ENCODE measurements around the gene TECPR2. TPM values are rescaled to one million over a fixed set of nuclear protein-coding genes. Genes with fewer than 3 reads are reported as not detected.
A peak's percentile ranks its signal among the peaks of the same experiment; 100 is the strongest.

TECPR2 gene, protein sequence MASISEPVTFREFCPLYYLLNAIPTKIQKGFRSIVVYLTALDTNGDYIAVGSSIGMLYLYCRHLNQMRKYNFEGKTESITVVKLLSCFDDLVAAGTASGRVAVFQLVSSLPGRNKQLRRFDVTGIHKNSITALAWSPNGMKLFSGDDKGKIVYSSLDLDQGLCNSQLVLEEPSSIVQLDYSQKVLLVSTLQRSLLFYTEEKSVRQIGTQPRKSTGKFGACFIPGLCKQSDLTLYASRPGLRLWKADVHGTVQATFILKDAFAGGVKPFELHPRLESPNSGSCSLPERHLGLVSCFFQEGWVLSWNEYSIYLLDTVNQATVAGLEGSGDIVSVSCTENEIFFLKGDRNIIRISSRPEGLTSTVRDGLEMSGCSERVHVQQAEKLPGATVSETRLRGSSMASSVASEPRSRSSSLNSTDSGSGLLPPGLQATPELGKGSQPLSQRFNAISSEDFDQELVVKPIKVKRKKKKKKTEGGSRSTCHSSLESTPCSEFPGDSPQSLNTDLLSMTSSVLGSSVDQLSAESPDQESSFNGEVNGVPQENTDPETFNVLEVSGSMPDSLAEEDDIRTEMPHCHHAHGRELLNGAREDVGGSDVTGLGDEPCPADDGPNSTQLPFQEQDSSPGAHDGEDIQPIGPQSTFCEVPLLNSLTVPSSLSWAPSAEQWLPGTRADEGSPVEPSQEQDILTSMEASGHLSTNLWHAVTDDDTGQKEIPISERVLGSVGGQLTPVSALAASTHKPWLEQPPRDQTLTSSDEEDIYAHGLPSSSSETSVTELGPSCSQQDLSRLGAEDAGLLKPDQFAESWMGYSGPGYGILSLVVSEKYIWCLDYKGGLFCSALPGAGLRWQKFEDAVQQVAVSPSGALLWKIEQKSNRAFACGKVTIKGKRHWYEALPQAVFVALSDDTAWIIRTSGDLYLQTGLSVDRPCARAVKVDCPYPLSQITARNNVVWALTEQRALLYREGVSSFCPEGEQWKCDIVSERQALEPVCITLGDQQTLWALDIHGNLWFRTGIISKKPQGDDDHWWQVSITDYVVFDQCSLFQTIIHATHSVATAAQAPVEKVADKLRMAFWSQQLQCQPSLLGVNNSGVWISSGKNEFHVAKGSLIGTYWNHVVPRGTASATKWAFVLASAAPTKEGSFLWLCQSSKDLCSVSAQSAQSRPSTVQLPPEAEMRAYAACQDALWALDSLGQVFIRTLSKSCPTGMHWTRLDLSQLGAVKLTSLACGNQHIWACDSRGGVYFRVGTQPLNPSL (N-terminal part only)
- total RNA-seq (2022) (5.4 and 9.3 TPM in 2 replicates), Bru-seq, nascent RNA (percentile 46 among the genes with signal in this experiment), BruChase-seq, experiment 1, labeled RNA remaining after a 2-hour chase (percentile 45 among the genes with signal in this experiment), BruChase-seq, experiment 2, labeled RNA remaining after a 6-hour chase (percentile 48 among the genes with signal in this experiment)
- long read RNA-seq, partial matches to known transcripts, result 2 of 2 reads
- long read RNA-seq, other reads (novel, unspliced or antisense), result 0 of 2 reads

DNA sequence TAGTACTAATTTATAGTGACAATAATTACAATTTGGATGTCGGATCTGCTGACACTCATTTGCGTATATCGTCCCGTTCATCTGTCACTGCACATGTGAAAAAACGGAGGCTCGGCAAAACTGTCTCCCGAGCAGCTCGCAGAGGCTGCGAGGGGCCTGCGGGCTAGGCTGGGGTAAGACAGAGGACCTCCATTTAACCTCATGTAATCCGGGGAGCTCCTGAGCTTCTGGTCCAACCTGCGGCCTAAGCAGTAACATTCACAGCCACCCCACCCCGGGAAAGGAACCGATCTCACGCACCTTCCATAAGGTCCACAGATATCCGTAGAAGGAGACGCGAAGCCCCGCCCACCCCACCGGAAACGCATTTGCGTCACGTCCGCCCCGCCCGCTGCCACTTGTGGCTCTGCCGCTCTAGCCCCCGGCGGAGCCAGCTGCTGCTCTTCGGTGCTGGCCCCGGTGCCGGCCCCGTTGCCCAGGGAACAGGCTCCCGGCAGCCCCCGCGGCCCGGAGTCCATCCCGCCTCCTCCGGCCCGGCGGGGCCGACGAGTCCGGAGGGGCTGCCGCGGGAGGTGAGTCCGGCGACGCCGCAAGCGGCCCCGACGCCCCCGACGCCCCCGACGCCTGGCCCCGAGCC, at the start of gene TECPR2, which contains the start of gene CINP:
TECPR2 (plus strand) TSS at position 397 of the 637 bp plus-strand sequence. CDS start 13,781 bp downstream, outside the sequence.
CINP (minus strand) TSS at position 346 of the 637 bp plus-strand sequence; CDS start at position 307, 39 bp downstream.
- ChIA-PET CTCF (no interaction called here), POLR2A (interaction anchor here (0.6 to 0.9 kb wide), 3 partner anchors 13 to 277 kb away, joined by 3 to 4 read pairs (median 4); no protein-coding TSS in a partner anchor)
- intact Hi-C loops (cut with micrococcal nuclease; ENCODE audit: unreplicated experiment), result no loop called here
- H3K4me3 Mint-ChIP-seq (ENCODE audit: unreplicated experiment), result peak within 1 kb of the TSS; percentile 91
- H3K9me3 Mint-ChIP-seq (ENCODE audit: unreplicated experiment), result no peaks in the 10 kb centered on the region
- Histone ChIP-seq H3K27me3 (replicated peaks; ENCODE audit: control insufficient read depth, insufficient read depth, low read length) (no peaks in the 10 kb centered on the region), H3K4me3 (ENCODE audit: low read depth, low read length) (peak within 1 kb of the TSS; percentile 49), H3K4me1 (no peaks in the 10 kb centered on the region), H3K36me3 (ENCODE audit: control insufficient read depth, insufficient read depth, low read length) (no peaks in the 10 kb centered on the region), H3K9me3 (no peaks in the 10 kb centered on the region)
- H3K27me3 Mint-ChIP-seq (ENCODE audit: insufficient read depth, unreplicated experiment), result no peaks in the 10 kb centered on the region
- H3K36me3 Mint-ChIP-seq (ENCODE audit: insufficient read depth, unreplicated experiment), result peaks cover 12% of the 10 kb centered on the region
- BruUV-seq (replicated peaks), result no TSS peak
- peak; percentile 96 for DNase-seq
- TF ChIP-seq, protein P1, sequence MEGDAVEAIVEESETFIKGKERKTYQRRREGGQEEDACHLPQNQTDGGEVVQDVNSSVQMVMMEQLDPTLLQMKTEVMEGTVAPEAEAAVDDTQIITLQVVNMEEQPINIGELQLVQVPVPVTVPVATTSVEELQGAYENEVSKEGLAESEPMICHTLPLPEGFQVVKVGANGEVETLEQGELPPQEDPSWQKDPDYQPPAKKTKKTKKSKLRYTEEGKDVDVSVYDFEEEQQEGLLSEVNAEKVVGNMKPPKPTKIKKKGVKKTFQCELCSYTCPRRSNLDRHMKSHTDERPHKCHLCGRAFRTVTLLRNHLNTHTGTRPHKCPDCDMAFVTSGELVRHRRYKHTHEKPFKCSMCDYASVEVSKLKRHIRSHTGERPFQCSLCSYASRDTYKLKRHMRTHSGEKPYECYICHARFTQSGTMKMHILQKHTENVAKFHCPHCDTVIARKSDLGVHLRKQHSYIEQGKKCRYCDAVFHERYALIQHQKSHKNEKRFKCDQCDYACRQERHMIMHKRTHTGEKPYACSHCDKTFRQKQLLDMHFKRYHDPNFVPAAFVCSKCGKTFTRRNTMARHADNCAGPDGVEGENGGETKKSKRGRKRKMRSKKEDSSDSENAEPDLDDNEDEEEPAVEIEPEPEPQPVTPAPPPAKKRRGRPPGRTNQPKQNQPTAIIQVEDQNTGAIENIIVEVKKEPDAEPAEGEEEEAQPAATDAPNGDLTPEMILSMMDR (IDR thresholded peaks at IDR 0.05; ENCODE audit: insufficient read depth in 1 of 2, low read depth in 1 of 2, low read length in 1 of 2, severe bottlenecking in 1 of 2, unreplicated experiment in 1 of 2), result no peak
- peak within 1 kb of the TSS; percentile 82 for H3K27ac Mint-ChIP-seq (ENCODE audit: unreplicated experiment)
- no peaks in the 10 kb centered on the region for H3K4me1 Mint-ChIP-seq (ENCODE audit: low read depth, unreplicated experiment)

DNA sequence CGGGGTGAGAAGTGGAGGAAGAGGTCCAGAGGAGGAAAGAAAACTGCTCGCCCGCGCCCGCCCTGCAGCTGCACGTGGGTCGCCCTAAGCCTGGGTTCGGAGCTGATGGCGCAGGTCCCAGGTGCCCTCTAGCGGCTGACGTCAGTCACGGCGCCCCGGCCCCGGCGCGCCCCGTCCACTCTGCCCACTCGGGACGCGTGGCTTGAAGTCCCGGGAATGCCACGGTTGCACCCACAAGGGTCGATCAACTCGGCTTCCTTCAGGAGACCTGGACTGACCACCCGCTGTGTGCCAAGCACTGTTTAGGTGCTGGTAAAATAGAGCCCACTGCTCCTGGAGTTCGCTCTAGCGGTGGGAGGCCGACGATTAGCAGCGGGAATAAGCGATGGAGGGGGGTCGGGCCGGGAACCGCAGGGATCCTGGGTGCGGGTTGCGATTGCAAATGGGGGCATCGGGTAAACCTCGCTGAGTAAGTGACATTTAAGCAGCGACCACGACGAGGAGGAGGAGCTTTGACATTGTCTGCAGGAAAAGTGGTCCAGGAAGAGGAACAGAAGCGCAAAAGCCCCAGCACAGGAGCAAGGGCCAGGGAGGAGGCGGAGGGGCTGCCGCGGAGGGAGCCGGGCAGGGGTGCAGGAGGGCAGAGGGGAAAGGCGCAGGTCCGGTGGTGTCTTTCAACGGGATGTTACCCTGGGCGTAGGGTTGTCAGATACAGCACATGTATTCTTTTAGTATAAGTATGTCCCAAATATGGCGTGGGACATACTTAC, 48.3 kb upstream of the TECPR2 start:
- H3K36me3 ChIP-seq (ENCODE audit: control insufficient read depth, insufficient read depth, low read length), result no peaks in the 10 kb centered on the region
- no peaks in the 10 kb centered on the region for H3K9me3 ChIP-seq
- intact Hi-C loops (cut with micrococcal nuclease; ENCODE audit: unreplicated experiment), result loop anchor here (1.0 to 5.0 kb wide), 5 partner anchors 79 to 743 kb away; partner anchors contain the start of genes CDC42BPB, DYNC1H1 and WDR20
- Mint-ChIP-seq H3K27ac (ENCODE audit: unreplicated experiment) (no peak overlapping the region), H3K4me3 (ENCODE audit: unreplicated experiment) (peak overlapping the region; percentile 89), H3K9me3 (ENCODE audit: unreplicated experiment) (no peaks in the 10 kb centered on the region), H3K4me1 (ENCODE audit: low read depth, unreplicated experiment) (peaks cover 21% of the 10 kb centered on the region), H3K27me3 (ENCODE audit: insufficient read depth, unreplicated experiment) (no peaks in the 10 kb centered on the region), H3K36me3 (ENCODE audit: insufficient read depth, unreplicated experiment) (peaks cover 38% of the 10 kb centered on the region)
- H3K4me3 ChIP-seq (ENCODE audit: low read depth, low read length), result peak overlapping the region; percentile 49
- H3K27me3 ChIP-seq (replicated peaks; ENCODE audit: control insufficient read depth, insufficient read depth, low read length), result no peaks in the 10 kb centered on the region
- no TSS peak for BruUV-seq (replicated peaks)
- POLR2A ChIA-PET, result interaction anchor here (0.6 kb wide), 1 partner anchor 236 kb away, joined by 17 read pairs; no protein-coding TSS in a partner anchor
- CTCF ChIA-PET, result interaction anchor here (0.5 to 2.1 kb wide), 11 partner anchors 9 to 353 kb away, joined by 3 to 17 read pairs (median 5); partner anchors contain the start of gene MOK
- peaks cover 13% of the 10 kb centered on the region for H3K4me1 ChIP-seq
- peak; percentile 72 to 83 for DNase-seq
- TF ChIP-seq, protein P1 (IDR thresholded peaks at IDR 0.05; ENCODE audit: insufficient read depth in 1 of 2, low read depth in 1 of 2, low read length in 1 of 2, severe bottlenecking in 1 of 2, unreplicated experiment in 1 of 2), result peak; percentile 94 to 95

Measured in Caco-2 (cell line).